ENCODE results near the gene OR52L1. TPM values are rescaled to one million over a fixed set of nuclear protein-coding genes. Genes with fewer than 3 reads are reported as not detected.
A peak's percentile ranks its signal among the peaks of the same experiment; 100 is the strongest.

The OR52L1 gene
- total RNA-seq, 1 donor from 2014 or later, result not detected

GRCh38 chr11:6013042-6013441 lies 26.3 kb upstream of the OR52L1 start:
- no peak for DNase-seq
- no peak overlapping the region for H3K4me3 ChIP-seq
- no peak overlapping the region for H3K27ac ChIP-seq
- H3K9me3 ChIP-seq, result no peaks in the 10 kb centered on the region
- no peaks in the 10 kb centered on the region for H3K36me3 ChIP-seq
- no peaks in the 10 kb centered on the region for H3K4me1 ChIP-seq
- peak; percentile 28 for ATAC-seq
- TF ChIP-seq, protein P1, sequence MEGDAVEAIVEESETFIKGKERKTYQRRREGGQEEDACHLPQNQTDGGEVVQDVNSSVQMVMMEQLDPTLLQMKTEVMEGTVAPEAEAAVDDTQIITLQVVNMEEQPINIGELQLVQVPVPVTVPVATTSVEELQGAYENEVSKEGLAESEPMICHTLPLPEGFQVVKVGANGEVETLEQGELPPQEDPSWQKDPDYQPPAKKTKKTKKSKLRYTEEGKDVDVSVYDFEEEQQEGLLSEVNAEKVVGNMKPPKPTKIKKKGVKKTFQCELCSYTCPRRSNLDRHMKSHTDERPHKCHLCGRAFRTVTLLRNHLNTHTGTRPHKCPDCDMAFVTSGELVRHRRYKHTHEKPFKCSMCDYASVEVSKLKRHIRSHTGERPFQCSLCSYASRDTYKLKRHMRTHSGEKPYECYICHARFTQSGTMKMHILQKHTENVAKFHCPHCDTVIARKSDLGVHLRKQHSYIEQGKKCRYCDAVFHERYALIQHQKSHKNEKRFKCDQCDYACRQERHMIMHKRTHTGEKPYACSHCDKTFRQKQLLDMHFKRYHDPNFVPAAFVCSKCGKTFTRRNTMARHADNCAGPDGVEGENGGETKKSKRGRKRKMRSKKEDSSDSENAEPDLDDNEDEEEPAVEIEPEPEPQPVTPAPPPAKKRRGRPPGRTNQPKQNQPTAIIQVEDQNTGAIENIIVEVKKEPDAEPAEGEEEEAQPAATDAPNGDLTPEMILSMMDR (IDR thresholded peaks at IDR 0.05), result no peak
- intact Hi-C loops (cut with DNase I), result no loop called here
- H3K27me3 ChIP-seq, result no peaks in the 10 kb centered on the region

DNA sequence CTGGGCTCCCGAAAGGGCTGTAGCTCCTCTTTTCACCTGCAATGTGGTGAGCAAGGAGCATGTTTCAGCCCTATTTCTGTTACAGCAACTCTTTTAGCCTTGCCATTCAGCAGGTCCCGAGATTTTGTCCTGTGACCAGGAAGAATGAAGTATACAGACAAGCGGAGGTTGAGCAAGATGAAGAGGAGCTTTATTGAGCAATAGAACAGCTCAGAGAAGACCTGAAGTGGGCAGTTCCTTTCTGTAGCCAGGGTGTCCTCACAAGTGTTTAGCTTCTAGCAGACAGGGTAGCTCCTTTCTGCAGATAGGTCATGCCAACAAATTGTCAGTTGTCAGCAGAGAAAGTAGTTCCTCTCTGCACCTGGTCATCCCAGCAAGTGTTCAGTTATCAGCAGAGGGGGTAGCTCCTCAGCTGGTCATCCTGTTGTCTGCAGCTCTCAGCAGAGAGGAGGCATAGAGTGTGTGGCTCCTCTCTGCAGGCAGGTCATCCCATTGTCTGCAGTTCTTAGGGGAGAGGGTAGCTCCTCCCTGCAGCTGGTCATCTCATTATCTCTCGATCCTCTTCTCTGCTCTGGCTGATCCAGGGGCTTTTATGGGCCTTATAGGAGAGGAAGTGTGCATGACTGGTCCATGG lies 25.4 kb upstream of the OR52L1 start:
- peak; percentile 62 for ATAC-seq
- Histone ChIP-seq H3K36me3 (no peaks in the 10 kb centered on the region), H3K4me3 (no peak overlapping the region), H3K27me3 (no peaks in the 10 kb centered on the region), H3K4me1 (no peaks in the 10 kb centered on the region), H3K27ac (no peak overlapping the region), H3K9me3 (no peaks in the 10 kb centered on the region)
- TF ChIP-seq, protein P1 (IDR thresholded peaks at IDR 0.05), result no peak
- intact Hi-C loops (cut with DNase I), result no loop called here
- DNase-seq, result no peak

- no peaks in the 10 kb centered on the region for H3K4me1 ChIP-seq
- DNase-seq (no peak), ATAC-seq (no peak)
- intact Hi-C loops (cut with DNase I), result no loop called here
- H3K4me3 ChIP-seq, result no peak within 1 kb of the TSS
- H3K27me3 ChIP-seq, result no peaks in the 10 kb centered on the region
- no peak within 1 kb of the TSS for H3K27ac ChIP-seq
- H3K9me3 ChIP-seq, result no peaks in the 10 kb centered on the region
- TF ChIP-seq, protein P1 (IDR thresholded peaks at IDR 0.05), result no peak
- H3K36me3 ChIP-seq, result no peaks in the 10 kb centered on the region
These were observed 20.1 kb upstream of the OR52L1 start, which contains the start of gene OR56A4 for GRCh38 chr11:6006846-6007245. OR56A4 (minus strand) TSS chr11:6006946; CDS start chr11:6002992, 3,954 bp downstream.

- TF ChIP-seq, protein P1 (IDR thresholded peaks at IDR 0.05), result no peak
- Histone ChIP-seq H3K36me3 (no peaks in the 10 kb centered on the region), H3K4me1 (no peaks in the 10 kb centered on the region), H3K4me3 (no peak overlapping the region), H3K27me3 (no peaks in the 10 kb centered on the region), H3K9me3 (no peaks in the 10 kb centered on the region), H3K27ac (no peak overlapping the region)
- no peak for DNase-seq
- intact Hi-C loops (cut with DNase I), result no loop called here
- no peak for ATAC-seq
These were observed 19.6 kb upstream of the OR52L1 start for GRCh38 chr11:6006395-6006794.

- TF ChIP-seq, protein P1 (IDR thresholded peaks at IDR 0.05), result no peak
- Histone ChIP-seq H3K27me3 (no peaks in the 10 kb centered on the region), H3K4me1 (no peaks in the 10 kb centered on the region), H3K36me3 (no peaks in the 10 kb centered on the region), H3K9me3 (no peaks in the 10 kb centered on the region), H3K27ac (no peak overlapping the region), H3K4me3 (no peak overlapping the region)
- intact Hi-C loops (cut with DNase I), result no loop called here
- no peak for ATAC-seq
- no peak for DNase-seq
These were observed 15.5 kb upstream of the OR52L1 start for GRCh38 chr11:6002202-6002699.

All from upper lobe of right lung (tissue), 1 donor.